NCI-H82 treated with DMSO at 0.1 percent for 48 hours (cell line): Measurements from ENCODE around the gene UXS1.

Experiments
- DNase-seq: peaks from one replicate; lab custom pipeline; 2025; ENCODE audit not compliant: unreplicated experiment; lab: John Stamatoyannopoulos, UW

The UXS1 gene

GRCh38 chr2:106113361-106113966 lies 80.6 kb downstream of the UXS1 start:
- no peak for DNase-seq

- DNase-seq = no peak
Observed at GRCh38 chr2:106111882-106112571, 82.1 kb downstream of the UXS1 start.

- DNase-seq = no peak
Observed at GRCh38 chr2:106109675-106110424, 84.3 kb downstream of the UXS1 start.

GRCh38 chr2:106108791-106109190 lies 85.3 kb downstream of the UXS1 start:
- DNase-seq = no peak

- DNase-seq = no peak
Observed at GRCh38 chr2:106108351-106108750, 85.8 kb downstream of the UXS1 start.

GRCh38 chr2:106107509-106108131 lies 86.5 kb downstream of the UXS1 start:
- DNase-seq = no peak

GRCh38 chr2:106106622-106107508 lies 87.2 kb downstream of the UXS1 start:
- no peak for DNase-seq

- no peak for DNase-seq
Observed at GRCh38 chr2:106105151-106105922, 88.8 kb downstream of the UXS1 start.

- peak; percentile 29 for DNase-seq
Observed at GRCh38 chr2:106104332-106105062, 89.6 kb downstream of the UXS1 start.

- DNase-seq = no peak
Observed at GRCh38 chr2:106099691-106100090, 94.4 kb downstream of the UXS1 start.

- DNase-seq = no peak
Observed at GRCh38 chr2:106098664-106099063, 95.4 kb downstream of the UXS1 start.

GRCh38 chr2:106098081-106098480 lies 96.0 kb downstream of the UXS1 start:
- no peak for DNase-seq

- DNase-seq = no peak
Observed at GRCh38 chr2:106097038-106098000, 96.8 kb downstream of the UXS1 start.

GRCh38 chr2:106096299-106097037 lies 97.6 kb downstream of the UXS1 start:
- DNase-seq = no peak

- no peak for DNase-seq
Observed at GRCh38 chr2:106095478-106096298, 98.4 kb downstream of the UXS1 start.

- no peak for DNase-seq
Observed at GRCh38 chr2:106094131-106094841, 99.8 kb downstream of the UXS1 start.
